Peyer's patch (tissue), 4 donors: Measurements from ENCODE around the gene CADM3. TPM values are rescaled to one million over a fixed set of nuclear protein-coding genes. Genes with fewer than 3 reads are reported as not detected.

ENCODE experiments used
- DNase-seq, 3 donors: peaks; one replicate each; pipeline ENCODE4 v3.0.0-alpha.2; 2017 to 2019
- H3K27ac ChIP-seq, 4 donors: fragments of 200-600 bp; sonication (generic); one replicate each; pipeline ENCODE4 v1.5.1; 2016 to 2019
- H3K27me3 ChIP-seq, 2 donors: fragments of 200-600 bp; sonication (generic); one replicate each; pipeline ENCODE4 v1.5.1; 2019
- H3K36me3 ChIP-seq, 3 donors: fragments of 200-600 bp; sonication (generic); one replicate each; pipeline ENCODE4 v1.5.1; 2016 to 2019
- H3K4me1 ChIP-seq, 4 donors: fragments of 200-600 bp; sonication (generic); one replicate each; pipeline ENCODE4 v1.5.1; 2016 to 2019
- H3K4me3 ChIP-seq, 4 donors: fragments of 200-600 bp; sonication (generic); 1 replicate in 3 of 4; 2 replicates in 1 of 4; pipeline ENCODE4 v1.5.1; 2016 to 2019; ENCODE audit warnings: mild to moderate bottlenecking in 1 of 4
- H3K9me3 ChIP-seq, 4 donors: fragments of 200-600 bp; sonication (generic); one replicate each; pipeline ENCODE4 v1.5.1; 2016 to 2019; ENCODE audit warnings: mild to moderate bottlenecking in 1 of 4
- CTCF ChIP-seq, 6 experiments: fragments of 450-650 bp in 4 of 6; fragments of 200-600 bp in 2 of 6; sonication (generic) in 1 of 6; IDR thresholded peaks; one replicate each; pipeline ENCODE4 v1.5.1; 2017 to 2019; ENCODE audit warnings: antibody characterized with exemption in 6 of 6, mild to moderate bottlenecking in 3 of 6, moderate library complexity in 1 of 6
- POLR2A ChIP-seq, 2 donors: fragments of 450-650 bp; IDR thresholded peaks; one replicate each; pipeline ENCODE4 v1.5.1; 2017; ENCODE audit warnings: antibody characterized with exemption in 2 of 2, mild to moderate bottlenecking in 2 of 2, moderate library complexity in 2 of 2
- total RNA-seq, 4 donors: library from RNA; depleted of rRNA; stranded (reverse); fragments of >200 nt; gene quantifications; one replicate each; pipeline ENCODE4 v1.1.0, GENCODE V29; 2016

CADM3 gene
- total RNA-seq, 4 donors from 2014 or later = 2.1 to 19.8 (median 8.1) TPM

- Histone ChIP-seq H3K27ac (no peak overlapping the region), H3K36me3 (no peaks in the 10 kb centered on the region), H3K4me1 (no peaks in the 10 kb centered on the region), H3K27me3 (no peaks in the 10 kb centered on the region), H3K4me3 (no peak overlapping the region), H3K9me3 (no peaks in the 10 kb centered on the region)
- no peak for TF ChIP-seq POLR2A (IDR thresholded peaks at IDR 0.05)
- TF ChIP-seq CTCF (IDR thresholded peaks at IDR 0.05) = no peak
- no peak for DNase-seq
These were observed 36.4 kb downstream of the CADM3 start for GRCh38 chr1:159207774-159208173.

GRCh38 chr1:159208175-159208825 is 36.9 kb downstream of the CADM3 start:
- Histone ChIP-seq H3K9me3 (no peaks in the 10 kb centered on the region), H3K27ac (no peak overlapping the region), H3K36me3 (no peaks in the 10 kb centered on the region), H3K27me3 (no peaks in the 10 kb centered on the region), H3K4me3 (no peak overlapping the region), H3K4me1 (no peaks in the 10 kb centered on the region)
- TF ChIP-seq POLR2A (IDR thresholded peaks at IDR 0.05) (no peak), CTCF (IDR thresholded peaks at IDR 0.05) (no peak)
- no peak for DNase-seq

- Histone ChIP-seq H3K4me1 (no peaks in the 10 kb centered on the region), H3K9me3 (no peaks in the 10 kb centered on the region), H3K4me3 (no peak overlapping the region), H3K36me3 (no peaks in the 10 kb centered on the region), H3K27me3 (no peaks in the 10 kb centered on the region), H3K27ac (no peak overlapping the region)
- TF ChIP-seq POLR2A (IDR thresholded peaks at IDR 0.05) = no peak
- TF ChIP-seq CTCF (IDR thresholded peaks at IDR 0.05) = no peak
- no peak for DNase-seq
These were observed 37.6 kb downstream of the CADM3 start for GRCh38 chr1:159209061-159209460.

- Histone ChIP-seq H3K27ac (no peak overlapping the region), H3K9me3 (no peaks in the 10 kb centered on the region), H3K4me3 (no peak overlapping the region), H3K36me3 (no peaks in the 10 kb centered on the region), H3K27me3 (no peaks in the 10 kb centered on the region), H3K4me1 (no peaks in the 10 kb centered on the region)
- DNase-seq = peak in 2 of 3 donors; percentile 31 to 66
- TF ChIP-seq CTCF (IDR thresholded peaks at IDR 0.05) (peak; percentile 27 to 86 (median 68)), POLR2A (IDR thresholded peaks at IDR 0.05) (no peak)
These were observed 40.1 kb downstream of the CADM3 start for GRCh38 chr1:159211331-159212136.

- TF ChIP-seq POLR2A (IDR thresholded peaks at IDR 0.05) = no peak
- no peak for TF ChIP-seq CTCF (IDR thresholded peaks at IDR 0.05)
- DNase-seq = no peak
These were observed 41.2 kb downstream of the CADM3 start for GRCh38 chr1:159212596-159212995.

More at GRCh38 chr1:159212596-159212995, 41.2 kb downstream of the CADM3 start:
- no peaks in the 10 kb centered on the region for H3K36me3 ChIP-seq
- H3K27me3 ChIP-seq = no peaks in the 10 kb centered on the region
- H3K4me1 ChIP-seq = no peaks in the 10 kb centered on the region
- no peaks in the 10 kb centered on the region for H3K9me3 ChIP-seq
- H3K27ac ChIP-seq = no peak overlapping the region
- no peak overlapping the region for H3K4me3 ChIP-seq
